Endodermal cell (in vitro differentiated cells): ENCODE measurements around the gene LEAP2. TPM values are rescaled to one million over a fixed set of nuclear protein-coding genes. Genes with fewer than 3 reads are reported as not detected.

Experiments used
- DNase-seq: peaks from one replicate; pipeline ENCODE4 v3.0.0-alpha.2; 2017
- H3K27ac ChIP-seq: 2 replicates; pipeline ENCODE4 v1.5.1; 2013; ENCODE audit warnings: mild to moderate bottlenecking, low read depth, low read length, moderate library complexity
- H3K27me3 ChIP-seq: 2 replicates; pipeline ENCODE4 v1.6.1; 2013; ENCODE audit warnings: mild to moderate bottlenecking, low read length, moderate library complexity; ENCODE audit not compliant: insufficient read depth, control insufficient read depth, poor library complexity, severe bottlenecking
- H3K36me3 ChIP-seq: 2 replicates; pipeline ENCODE4 v1.7.0; 2013; ENCODE audit warnings: mild to moderate bottlenecking, low read length, moderate library complexity; ENCODE audit not compliant: control insufficient read depth, insufficient read depth
- H3K4me1 ChIP-seq: one replicate; pipeline ENCODE4 v1.7.0; 2013; ENCODE audit warnings: low read length; ENCODE audit not compliant: control insufficient read depth, insufficient read depth
- H3K4me3 ChIP-seq: 2 replicates; pipeline ENCODE4 v1.5.1; 2013; ENCODE audit warnings: mild to moderate bottlenecking, low read length, moderate library complexity
- H3K9ac ChIP-seq: 2 replicates; pipeline ENCODE4 v1.6.1; 2013; ENCODE audit warnings: mild to moderate bottlenecking, low read length, moderate library complexity; ENCODE audit not compliant: poor library complexity, severe bottlenecking; ENCODE audit errors: extremely low read depth
- H3K9me3 ChIP-seq: 2 replicates; pipeline ENCODE4 v1.6.1; 2013; ENCODE audit warnings: mild to moderate bottlenecking, low read length, moderate library complexity; ENCODE audit not compliant: control insufficient read depth
- H3K27ac Mint-ChIP-seq: 2 replicates; pipeline ENCODE4 v1.8.0; 2020; ENCODE audit warnings: mixed read lengths
- H3K27me3 Mint-ChIP-seq: 2 replicates; pipeline ENCODE4 v1.8.0; 2021; ENCODE audit warnings: mild to moderate bottlenecking, mixed read lengths; ENCODE audit not compliant: insufficient read depth
- H3K36me3 Mint-ChIP-seq: 2 replicates; pipeline ENCODE4 v1.8.0; 2020; ENCODE audit warnings: low read depth, mixed read lengths
- H3K4me1 Mint-ChIP-seq: 2 replicates; pipeline ENCODE4 v1.8.0; 2020; ENCODE audit warnings: mixed read lengths
- H3K4me3 Mint-ChIP-seq: 2 replicates; pipeline ENCODE4 v1.8.0; 2020; ENCODE audit warnings: mild to moderate bottlenecking, moderate library complexity, mixed read lengths
- H3K9me3 Mint-ChIP-seq: 2 replicates; pipeline ENCODE4 v1.8.0; 2020; ENCODE audit warnings: mild to moderate bottlenecking, mixed read lengths
- CTCF ChIP-seq: fragments of 200-600 bp; sonication (generic); conservative IDR thresholded peaks from 2 replicates; pipeline ENCODE4 v1.5.0; 2021; ENCODE audit warnings: antibody characterized with exemption, mild to moderate bottlenecking
- WGBS, 2 experiments: methylation state at CpG; one replicate each; pipeline versions ENCODE4 v1.1.5 to v1.1.7; 2013; ENCODE audit warnings: missing lambda C conversion rate in 2 of 2, mixed read lengths in 1 of 2; ENCODE audit not compliant: insufficient coverage in 1 of 2, insufficient read length in 1 of 2; 5-methylcytosine and 5-hydroxymethylcytosine counted together
- total RNA-seq, 2 donors: library from RNA; stranded (reverse); fragmentation: NEBNext Ultra II Directional in 1 of 2; extraction: Animal tissue kit (Norgen Biotek cat#: 25700) in 1 of 2; gene quantifications; 2 replicates in 1 of 2; 3 replicates in 1 of 2; pipeline ENCODE4 v1.2.1, GENCODE V29; 2021

LEAP2 gene
- total RNA-seq, 2 donors from 2014 or later = 0.92 to 0.95 TPM

- peak; percentile 81 for DNase-seq
- Mint-ChIP-seq H3K4me3 (peak overlapping the region; percentile 42), H3K27ac (no peak overlapping the region), H3K9me3 (no peaks in the 10 kb centered on the region), H3K36me3 (peaks cover 3% of the 10 kb centered on the region), H3K27me3 (peaks cover 48% of the 10 kb centered on the region), H3K4me1 (peaks cover 15% of the 10 kb centered on the region)
- Histone ChIP-seq H3K36me3 (no peaks in the 10 kb centered on the region), H3K9ac (no peak overlapping the region), H3K27ac (no peak overlapping the region), H3K4me1 (peaks cover 4% of the 10 kb centered on the region), H3K9me3 (no peaks in the 10 kb centered on the region), H3K27me3 (peaks cover 65% of the 10 kb centered on the region), H3K4me3 (no peak overlapping the region)
- WGBS, 2 experiments = 6 to 35% methylated on average over 6 to 43 of the region's 43 CpGs
- TF ChIP-seq CTCF = no peak
These were observed 47.6 kb upstream of the LEAP2 start for GRCh38 chr5:132825834-132826391.

- Mint-ChIP-seq H3K36me3 (peaks cover 3% of the 10 kb centered on the region), H3K9me3 (no peaks in the 10 kb centered on the region), H3K27me3 (peaks cover 54% of the 10 kb centered on the region), H3K27ac (no peak overlapping the region), H3K4me3 (peak overlapping the region; percentile 42), H3K4me1 (peaks cover 17% of the 10 kb centered on the region)
- no peak for DNase-seq
- H3K27me3 ChIP-seq = peaks cover 71% of the 10 kb centered on the region
- H3K36me3 ChIP-seq = no peaks in the 10 kb centered on the region
- H3K9me3 ChIP-seq = no peaks in the 10 kb centered on the region
- H3K27ac ChIP-seq = no peak overlapping the region
- no peak overlapping the region for H3K4me3 ChIP-seq
- no peak overlapping the region for H3K9ac ChIP-seq
- WGBS, 2 experiments = 82 to 86% methylated on average over 4 to 6 of the region's 6 CpGs
- TF ChIP-seq CTCF = no peak
- H3K4me1 ChIP-seq = peaks cover 4% of the 10 kb centered on the region
These were observed 46.9 kb upstream of the LEAP2 start for GRCh38 chr5:132826424-132827082.

- Mint-ChIP-seq H3K9me3 (no peaks in the 10 kb centered on the region), H3K36me3 (peaks cover 3% of the 10 kb centered on the region), H3K4me3 (no peak overlapping the region), H3K27ac (no peak overlapping the region), H3K4me1 (peaks cover 17% of the 10 kb centered on the region), H3K27me3 (peaks cover 59% of the 10 kb centered on the region)
- Histone ChIP-seq H3K27me3 (peaks cover 73% of the 10 kb centered on the region), H3K9me3 (no peaks in the 10 kb centered on the region), H3K36me3 (no peaks in the 10 kb centered on the region), H3K27ac (no peak overlapping the region), H3K9ac (no peak overlapping the region), H3K4me3 (no peak overlapping the region), H3K4me1 (peaks cover 4% of the 10 kb centered on the region)
- no peak for TF ChIP-seq CTCF
- WGBS, 2 experiments = 86 to 91% methylated on average over 1 to 4 of the region's 4 CpGs
- DNase-seq = no peak
These were observed 45.4 kb upstream of the LEAP2 start for GRCh38 chr5:132827943-132828673.
